ENCODE measurements around the gene DTNBP1. TPM values are rescaled to one million over a fixed set of nuclear protein-coding genes. Genes with fewer than 3 reads are reported as not detected.

The DTNBP1 gene
- polyA plus RNA-seq, 1 experiment, result 19.1 TPM

- H3K36me3 ChIP-seq (ENCODE audit: control insufficient read depth, insufficient read depth, low read length), result peaks cover 7% of the 10 kb centered on the region
- no peak overlapping the region for H3K4me3 ChIP-seq (ENCODE audit: low read depth, low read length)
- H3K27me3 ChIP-seq (ENCODE audit: control insufficient read depth, insufficient read depth, low read length), result no peaks in the 10 kb centered on the region
- ChIA-PET POLR2A (no interaction called here), CTCF (no interaction called here)
- TF ChIP-seq, protein P1, sequence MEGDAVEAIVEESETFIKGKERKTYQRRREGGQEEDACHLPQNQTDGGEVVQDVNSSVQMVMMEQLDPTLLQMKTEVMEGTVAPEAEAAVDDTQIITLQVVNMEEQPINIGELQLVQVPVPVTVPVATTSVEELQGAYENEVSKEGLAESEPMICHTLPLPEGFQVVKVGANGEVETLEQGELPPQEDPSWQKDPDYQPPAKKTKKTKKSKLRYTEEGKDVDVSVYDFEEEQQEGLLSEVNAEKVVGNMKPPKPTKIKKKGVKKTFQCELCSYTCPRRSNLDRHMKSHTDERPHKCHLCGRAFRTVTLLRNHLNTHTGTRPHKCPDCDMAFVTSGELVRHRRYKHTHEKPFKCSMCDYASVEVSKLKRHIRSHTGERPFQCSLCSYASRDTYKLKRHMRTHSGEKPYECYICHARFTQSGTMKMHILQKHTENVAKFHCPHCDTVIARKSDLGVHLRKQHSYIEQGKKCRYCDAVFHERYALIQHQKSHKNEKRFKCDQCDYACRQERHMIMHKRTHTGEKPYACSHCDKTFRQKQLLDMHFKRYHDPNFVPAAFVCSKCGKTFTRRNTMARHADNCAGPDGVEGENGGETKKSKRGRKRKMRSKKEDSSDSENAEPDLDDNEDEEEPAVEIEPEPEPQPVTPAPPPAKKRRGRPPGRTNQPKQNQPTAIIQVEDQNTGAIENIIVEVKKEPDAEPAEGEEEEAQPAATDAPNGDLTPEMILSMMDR (IDR thresholded peaks at IDR 0.05; ENCODE audit: insufficient read depth, low read depth, low read length), result no peak
- DNase-seq (ENCODE audit: low read depth), result no peak
These were observed 178.7 kb downstream of the DTNBP1 start for GRCh38 chr6:15484140-15484539.

GRCh38 chr6:15483060-15483459, 179.8 kb downstream of the DTNBP1 start:
- Histone ChIP-seq H3K27me3 (ENCODE audit: control insufficient read depth, insufficient read depth, low read length) (no peaks in the 10 kb centered on the region), H3K36me3 (ENCODE audit: control insufficient read depth, insufficient read depth, low read length) (no peaks in the 10 kb centered on the region; the same call in 1 of the 2 replicates), H3K4me3 (ENCODE audit: low read depth, low read length) (no peak overlapping the region)
- DNase-seq (ENCODE audit: low read depth), result no peak
- ChIA-PET POLR2A (no interaction called here), CTCF (no interaction called here)
- TF ChIP-seq, protein P1 (IDR thresholded peaks at IDR 0.05; ENCODE audit: insufficient read depth, low read depth, low read length), result no peak

DNA sequence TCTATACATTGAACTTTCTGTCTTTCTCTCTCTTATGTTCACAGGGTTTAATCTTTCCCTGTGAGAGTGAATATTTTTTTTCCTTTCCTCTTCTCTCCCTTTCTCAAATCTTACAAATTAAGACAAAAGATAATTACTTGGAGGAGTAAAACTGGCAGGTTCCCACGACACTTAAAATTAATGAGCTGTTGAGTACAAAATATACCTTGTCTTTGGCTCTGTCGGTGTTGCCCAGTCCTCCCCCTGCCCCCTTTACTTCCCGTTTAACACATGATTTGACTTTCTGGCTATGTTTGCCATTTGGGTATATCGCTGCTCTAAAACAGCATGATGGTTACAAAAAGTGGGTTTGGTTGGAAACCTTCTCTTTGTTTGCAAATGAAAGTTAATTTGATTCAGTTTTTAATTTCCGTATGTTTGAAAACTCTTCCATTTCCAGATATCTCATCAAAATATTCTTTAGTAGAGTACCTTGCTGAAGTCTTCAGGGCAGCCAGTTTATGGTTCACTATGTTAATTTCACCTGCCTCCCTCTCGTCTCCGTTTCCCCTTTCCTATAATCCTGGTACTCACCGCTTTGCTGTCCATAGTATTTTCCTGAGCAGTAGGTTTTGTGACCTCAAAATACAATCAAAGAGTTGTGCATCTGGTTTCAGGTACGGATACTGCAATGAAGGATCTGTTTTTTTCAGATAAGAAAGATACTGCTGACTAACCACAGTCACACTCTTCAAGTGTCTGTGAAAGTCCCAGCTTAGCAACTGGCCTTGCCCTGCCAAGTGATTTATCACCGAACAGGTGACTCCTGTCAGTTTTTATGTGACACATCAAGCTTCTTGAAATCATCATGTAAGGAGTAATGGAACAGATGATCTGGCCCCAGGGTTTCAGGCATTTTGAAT, 181.2 kb downstream of the DTNBP1 start:
- ChIA-PET POLR2A (no interaction called here), CTCF (interaction anchor here (1.0 to 1.3 kb wide), 2 partner anchors 9 to 11 kb away, joined by 3 to 5 read pairs; no protein-coding TSS in a partner anchor)
- TF ChIP-seq, protein P1 (IDR thresholded peaks at IDR 0.05; ENCODE audit: insufficient read depth, low read depth, low read length), result no peak
- no peak for DNase-seq (ENCODE audit: low read depth)
- Histone ChIP-seq H3K27me3 (ENCODE audit: control insufficient read depth, insufficient read depth, low read length) (no peaks in the 10 kb centered on the region), H3K36me3 (ENCODE audit: control insufficient read depth, insufficient read depth, low read length) (no peaks in the 10 kb centered on the region), H3K4me3 (ENCODE audit: low read depth, low read length) (no peak overlapping the region)

DNA sequence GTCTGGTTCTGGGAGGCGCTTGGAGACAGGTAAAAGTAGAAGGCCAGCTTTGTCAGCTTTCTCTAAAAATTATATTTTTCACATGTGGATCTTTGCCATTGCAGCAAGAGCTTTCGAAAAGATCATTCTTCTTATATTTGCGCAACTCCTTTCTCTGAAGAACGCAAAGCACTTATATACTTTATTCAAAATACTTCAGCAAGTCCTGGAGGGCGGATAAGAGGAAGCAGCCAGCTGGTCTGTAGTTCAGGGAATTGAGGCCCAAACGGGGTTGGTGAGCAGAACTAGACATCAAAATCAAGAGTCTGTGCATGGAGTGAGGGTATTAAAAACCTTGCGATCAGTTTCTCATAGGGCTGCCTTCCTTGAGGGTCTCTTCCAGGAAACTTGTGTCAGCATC, 182.3 kb downstream of the DTNBP1 start:
- H3K27me3 ChIP-seq (ENCODE audit: control insufficient read depth, insufficient read depth, low read length), result no peaks in the 10 kb centered on the region
- H3K36me3 ChIP-seq (ENCODE audit: control insufficient read depth, insufficient read depth, low read length), result no peaks in the 10 kb centered on the region
- ChIA-PET CTCF (interaction anchor here (0.6 to 1.0 kb wide), 2 partner anchors 12 to 412 kb away, joined by 3 read pairs; no protein-coding TSS in a partner anchor), POLR2A (no interaction called here)
- DNase-seq (ENCODE audit: low read depth), result no peak
- TF ChIP-seq, protein P1 (IDR thresholded peaks at IDR 0.05; ENCODE audit: insufficient read depth, low read depth, low read length), result no peak
- no peak overlapping the region for H3K4me3 ChIP-seq (ENCODE audit: low read depth, low read length)

GRCh38 chr6:15479761-15480160, 183.1 kb downstream of the DTNBP1 start:
- TF ChIP-seq, protein P1 (IDR thresholded peaks at IDR 0.05; ENCODE audit: insufficient read depth, low read depth, low read length), result no peak
- Histone ChIP-seq H3K36me3 (ENCODE audit: control insufficient read depth, insufficient read depth, low read length) (0 out of 2 replicates have a peak, but pooled peaks cover 2% of the 10 kb centered on the region), H3K27me3 (ENCODE audit: control insufficient read depth, insufficient read depth, low read length) (no peaks in the 10 kb centered on the region), H3K4me3 (ENCODE audit: low read depth, low read length) (no peak overlapping the region)
- ChIA-PET CTCF (interaction anchor here (0.6 kb wide), 1 partner anchor 522 kb away, joined by 3 read pairs; no protein-coding TSS in a partner anchor), POLR2A (no interaction called here)
- no peak for DNase-seq (ENCODE audit: low read depth)

All from BJ (cell line).